ENCODE measurements around the gene XPNPEP3.
A peak's percentile ranks its signal among the peaks of the same experiment; 100 is the strongest.

XPNPEP3 gene

DNA sequence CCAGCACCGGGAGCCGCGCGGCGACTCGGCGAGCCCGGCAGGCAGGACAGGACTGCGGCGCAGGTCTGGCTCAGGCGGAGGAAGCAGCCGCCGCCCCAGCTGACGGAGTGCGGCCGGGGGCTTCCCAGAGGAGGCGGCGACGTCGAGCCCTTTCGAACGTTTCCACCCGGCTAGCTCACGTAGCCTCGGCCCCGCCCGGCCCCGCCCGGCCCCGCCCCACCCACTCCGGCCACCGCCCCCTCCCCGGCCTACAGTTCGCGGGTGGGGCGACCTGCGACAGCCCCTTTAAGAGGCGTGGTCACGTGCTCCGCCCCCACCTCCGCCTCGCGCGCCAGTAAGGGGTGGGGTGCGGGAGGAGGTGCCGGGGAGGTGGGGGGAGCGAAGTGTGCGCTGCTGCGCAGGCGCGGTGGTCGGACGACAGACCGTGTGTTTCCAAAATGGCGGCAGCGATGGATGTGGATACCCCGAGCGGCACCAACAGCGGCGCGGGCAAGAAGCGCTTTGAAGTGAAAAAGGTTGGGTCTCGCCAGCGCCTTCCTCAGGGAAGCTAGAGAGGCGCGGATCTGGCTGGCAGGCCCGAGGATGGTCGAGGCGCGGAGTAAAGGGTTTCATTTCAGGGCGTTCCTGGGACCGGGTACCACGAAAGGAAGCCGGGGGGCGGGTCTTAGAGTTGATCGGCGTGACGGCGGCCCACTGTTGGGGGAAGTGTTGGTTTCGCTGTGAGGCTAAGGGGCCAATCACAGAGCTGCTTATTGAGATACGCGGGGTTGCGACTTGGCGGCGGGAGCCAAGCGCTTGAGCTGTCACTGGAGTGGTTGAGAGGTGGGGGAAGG, 94.2 kb downstream of the XPNPEP3 start, which contains the start of gene RBX1:
Gene RBX1, plus strand, starts transcription at position 417 of the 833 bp plus-strand sequence. Its CDS starts 21 bp downstream, at position 438.
- DNase-seq (ENCODE audit: low spot score) (peak; percentile 97), ATAC-seq (ENCODE audit: low read depth) (peak; percentile 90)
- Histone ChIP-seq H3K27ac (ENCODE audit: poor library complexity, severe bottlenecking) (peak within 1 kb of the TSS; percentile 59), H3K36me3 (ENCODE audit: low read depth) (peaks cover 37% of the 10 kb centered on the region), H3K4me1 (ENCODE audit: insufficient read depth, poor library complexity, severe bottlenecking) (peaks cover 10% of the 10 kb centered on the region), H3K9me3 (ENCODE audit: severe bottlenecking) (no peaks in the 10 kb centered on the region), H3K27me3 (ENCODE audit: insufficient read depth, poor library complexity, severe bottlenecking) (no peaks in the 10 kb centered on the region), H3K4me3 (ENCODE audit: severe bottlenecking) (peak within 1 kb of the TSS; percentile 79)
- TF ChIP-seq, protein P1, sequence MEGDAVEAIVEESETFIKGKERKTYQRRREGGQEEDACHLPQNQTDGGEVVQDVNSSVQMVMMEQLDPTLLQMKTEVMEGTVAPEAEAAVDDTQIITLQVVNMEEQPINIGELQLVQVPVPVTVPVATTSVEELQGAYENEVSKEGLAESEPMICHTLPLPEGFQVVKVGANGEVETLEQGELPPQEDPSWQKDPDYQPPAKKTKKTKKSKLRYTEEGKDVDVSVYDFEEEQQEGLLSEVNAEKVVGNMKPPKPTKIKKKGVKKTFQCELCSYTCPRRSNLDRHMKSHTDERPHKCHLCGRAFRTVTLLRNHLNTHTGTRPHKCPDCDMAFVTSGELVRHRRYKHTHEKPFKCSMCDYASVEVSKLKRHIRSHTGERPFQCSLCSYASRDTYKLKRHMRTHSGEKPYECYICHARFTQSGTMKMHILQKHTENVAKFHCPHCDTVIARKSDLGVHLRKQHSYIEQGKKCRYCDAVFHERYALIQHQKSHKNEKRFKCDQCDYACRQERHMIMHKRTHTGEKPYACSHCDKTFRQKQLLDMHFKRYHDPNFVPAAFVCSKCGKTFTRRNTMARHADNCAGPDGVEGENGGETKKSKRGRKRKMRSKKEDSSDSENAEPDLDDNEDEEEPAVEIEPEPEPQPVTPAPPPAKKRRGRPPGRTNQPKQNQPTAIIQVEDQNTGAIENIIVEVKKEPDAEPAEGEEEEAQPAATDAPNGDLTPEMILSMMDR (IDR thresholded peaks at IDR 0.05; ENCODE audit: poor library complexity, severe bottlenecking) = no peak

DNA sequence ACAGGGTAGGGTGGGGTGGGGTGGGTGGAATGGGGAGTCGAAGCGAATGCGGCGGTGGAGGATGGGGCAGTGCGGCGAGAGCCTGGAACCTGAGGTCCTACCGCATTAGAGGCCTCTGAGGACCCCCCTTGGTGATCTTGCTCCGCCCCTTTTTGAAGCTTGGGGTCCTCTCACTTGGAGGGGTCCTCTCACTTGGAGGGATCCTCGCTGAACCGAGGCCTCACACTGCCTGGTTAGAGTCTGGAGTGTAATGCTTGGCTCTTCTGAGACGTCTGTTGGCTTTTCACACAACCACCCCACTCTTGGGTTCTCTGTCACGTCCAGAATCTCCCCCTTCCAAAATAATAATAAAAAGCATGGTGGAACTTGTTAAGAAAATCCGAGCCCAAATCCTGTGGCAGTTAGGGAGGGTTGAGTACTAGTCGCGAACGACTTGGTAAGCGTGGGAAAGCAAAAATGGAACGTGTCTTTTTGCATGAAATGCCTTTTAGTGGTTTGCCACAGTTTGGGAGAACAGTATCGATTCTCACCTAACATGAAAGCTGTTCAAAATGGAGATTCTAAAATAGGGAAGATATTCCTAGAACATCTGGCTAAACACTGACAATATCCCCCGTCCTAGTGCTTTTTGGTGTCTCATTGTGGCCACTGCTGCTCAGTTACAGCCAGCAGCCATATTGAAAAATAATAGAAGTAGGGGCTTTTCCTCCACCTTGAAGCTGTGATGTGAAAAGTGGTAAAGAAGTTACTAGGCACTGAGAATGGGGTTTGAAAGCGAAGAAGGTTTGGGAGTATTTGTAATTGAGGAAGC, 95.1 kb downstream of the XPNPEP3 start:
- H3K36me3 ChIP-seq (ENCODE audit: low read depth) = peaks cover 45% of the 10 kb centered on the region
- H3K9me3 ChIP-seq (ENCODE audit: severe bottlenecking) = no peaks in the 10 kb centered on the region
- no peaks in the 10 kb centered on the region for H3K27me3 ChIP-seq (ENCODE audit: insufficient read depth, poor library complexity, severe bottlenecking)
- H3K4me1 ChIP-seq (ENCODE audit: insufficient read depth, poor library complexity, severe bottlenecking) = peaks cover 10% of the 10 kb centered on the region
- TF ChIP-seq, protein P1 (IDR thresholded peaks at IDR 0.05; ENCODE audit: poor library complexity, severe bottlenecking) = no peak
- DNase-seq (ENCODE audit: low spot score) = no peak
- ATAC-seq (ENCODE audit: low read depth) = peak; percentile 12
- peak overlapping the region; percentile 59 for H3K27ac ChIP-seq (ENCODE audit: poor library complexity, severe bottlenecking)
- peak overlapping the region; percentile 79 for H3K4me3 ChIP-seq (ENCODE audit: severe bottlenecking)

GRCh38 chr22:40953471-40953870, 96.5 kb downstream of the XPNPEP3 start:
- H3K27me3 ChIP-seq (ENCODE audit: insufficient read depth, poor library complexity, severe bottlenecking) = no peaks in the 10 kb centered on the region
- H3K4me3 ChIP-seq (ENCODE audit: severe bottlenecking) = no peak overlapping the region
- DNase-seq (ENCODE audit: low spot score) (no peak), ATAC-seq (ENCODE audit: low read depth) (no peak)
- no peaks in the 10 kb centered on the region for H3K9me3 ChIP-seq (ENCODE audit: severe bottlenecking)
- TF ChIP-seq, protein P1 (IDR thresholded peaks at IDR 0.05; ENCODE audit: poor library complexity, severe bottlenecking) = no peak
- H3K36me3 ChIP-seq (ENCODE audit: low read depth) = peaks cover 60% of the 10 kb centered on the region
- peaks cover 10% of the 10 kb centered on the region for H3K4me1 ChIP-seq (ENCODE audit: insufficient read depth, poor library complexity, severe bottlenecking)
- H3K27ac ChIP-seq (ENCODE audit: poor library complexity, severe bottlenecking) = no peak overlapping the region

GRCh38 chr22:40954113-40954512, 97.2 kb downstream of the XPNPEP3 start:
- no peak overlapping the region for H3K4me3 ChIP-seq (ENCODE audit: severe bottlenecking)
- TF ChIP-seq, protein P1 (IDR thresholded peaks at IDR 0.05; ENCODE audit: poor library complexity, severe bottlenecking) = no peak
- ATAC-seq (ENCODE audit: low read depth) = no peak
- DNase-seq (ENCODE audit: low spot score) = no peak
- peaks cover 10% of the 10 kb centered on the region for H3K4me1 ChIP-seq (ENCODE audit: insufficient read depth, poor library complexity, severe bottlenecking)
- no peaks in the 10 kb centered on the region for H3K9me3 ChIP-seq (ENCODE audit: severe bottlenecking)
- no peaks in the 10 kb centered on the region for H3K27me3 ChIP-seq (ENCODE audit: insufficient read depth, poor library complexity, severe bottlenecking)
- no peak overlapping the region for H3K27ac ChIP-seq (ENCODE audit: poor library complexity, severe bottlenecking)
- peaks cover 66% of the 10 kb centered on the region for H3K36me3 ChIP-seq (ENCODE audit: low read depth)

Data from RWPE2 (cell line).